H1 (cell line): ENCODE results near the gene SPTBN5. TPM values are rescaled to one million over a fixed set of nuclear protein-coding genes. Genes with fewer than 3 reads are reported as not detected.

Experiments
- CTCF ChIA-PET: fragments of 300-600 bp; sonication (Branson Sonifier 250); formaldehyde crosslinking; loops from one replicate; lab custom pipeline; 2021; ENCODE audit not compliant: partially characterized antibody; lab: Charles Lee
- POLR2A ChIA-PET: fragments of 300-600 bp; sonication (Branson Sonifier 250); formaldehyde crosslinking; loops from one replicate; lab custom pipeline; 2021; ENCODE audit warnings: inconsistent platforms; ENCODE audit not compliant: partially characterized antibody; lab: Charles Lee
- DNase-seq, 2 experiments: peaks; one replicate each; pipeline versions ENCODE4 v3.0.0 to v3.0.0-alpha.2; 2010 to 2022; ENCODE audit warnings: low spot score in 2 of 2, low read depth in 1 of 2, mixed read lengths in 1 of 2
- FAIRE-seq: peaks from 2 replicates; lab custom pipeline; 2011; peaks lifted over from hg19 to GRCh38; lab: Jason Lieb, UNC
- H2AFZ ChIP-seq: 2 replicates; pipeline ENCODE4 v1.8.1; 2012; ENCODE audit warnings: low read length, inconsistent platforms
- H2AK5ac ChIP-seq: 2 replicates; pipeline ENCODE4 v1.6.1; 2013; ENCODE audit warnings: low read depth, low read length
- H2BK120ac ChIP-seq: replicated peaks from 2 replicates; pipeline ENCODE3; 2013; ENCODE audit warnings: low read depth, low read length, inconsistent platforms
- H2BK12ac ChIP-seq: 2 replicates; pipeline ENCODE4 v1.6.1; 2013; ENCODE audit warnings: low read depth, low read length
- H2BK15ac ChIP-seq: 2 replicates; pipeline ENCODE4 v1.6.1; 2013; ENCODE audit warnings: low read length
- H2BK20ac ChIP-seq: 2 replicates; pipeline ENCODE4 v1.6.1; 2013; ENCODE audit warnings: low read length
- H2BK5ac ChIP-seq: 2 replicates; pipeline ENCODE4 v1.6.1; 2013; ENCODE audit warnings: low read depth, low read length
- H3K14ac ChIP-seq: 2 replicates; pipeline ENCODE4 v1.6.1; 2013; ENCODE audit warnings: inconsistent platforms; ENCODE audit not compliant: insufficient read length
- H3K18ac ChIP-seq: 2 replicates; pipeline ENCODE4 v1.6.1; 2013; ENCODE audit warnings: low read length; ENCODE audit errors: extremely low read depth
- H3K23ac ChIP-seq: 2 replicates; pipeline ENCODE4 v1.6.1; 2013; ENCODE audit warnings: inconsistent platforms; ENCODE audit not compliant: insufficient read length
- H3K23me2 ChIP-seq: 2 replicates; pipeline ENCODE4 v1.6.1; 2013; ENCODE audit warnings: low read depth, low read length
- H3K27ac ChIP-seq: 2 replicates; pipeline ENCODE4 v1.6.1; 2011; ENCODE audit warnings: low read depth, low read length, inconsistent platforms
- H3K27me3 ChIP-seq, 4 experiments: replicated peaks in 1 of 4; 1 replicate in 1 of 4; 2 replicates in 3 of 4; pipeline versions ENCODE4 v1.6.1 to v1.8.1; 2011 to 2013; ENCODE audit warnings: low read length in 3 of 4, mild to moderate bottlenecking in 3 of 4, inconsistent platforms in 2 of 4, mixed read lengths in 2 of 4, moderate library complexity in 1 of 4; ENCODE audit not compliant: control insufficient read depth in 3 of 4, insufficient read depth in 3 of 4; ENCODE audit errors: extremely low read depth in 1 of 4
- H3K36me3 ChIP-seq, 4 experiments: 2 replicates each; pipeline versions ENCODE4 v1.6.1 to v1.8.1; 2011 to 2013; ENCODE audit warnings: mild to moderate bottlenecking in 4 of 4, low read length in 3 of 4, moderate library complexity in 2 of 4, control low read depth in 1 of 4, inconsistent platforms in 1 of 4; ENCODE audit not compliant: insufficient read depth in 4 of 4, control insufficient read depth in 2 of 4
- H3K4ac ChIP-seq: replicated peaks from 2 replicates; pipeline ENCODE3; 2013; ENCODE audit warnings: low read length, low read depth, mixed read lengths, inconsistent platforms; ENCODE audit not compliant: insufficient read length
- H3K4me1 ChIP-seq, 4 experiments: replicated peaks in 1 of 4; 1 replicate in 1 of 4; 2 replicates in 3 of 4; pipeline versions ENCODE4 v1.6.1 to v1.8.1; 2011 to 2013; ENCODE audit warnings: low read length in 3 of 4, inconsistent platforms in 2 of 4, mixed read lengths in 1 of 4; ENCODE audit not compliant: insufficient read depth in 4 of 4, control insufficient read depth in 3 of 4
- H3K4me2 ChIP-seq, 2 experiments: 2 replicates each; pipeline versions ENCODE4 v1.6.1 to v1.8.1; 2011 to 2013; ENCODE audit warnings: low read depth in 2 of 2, low read length in 2 of 2, control low read depth in 1 of 2, inconsistent platforms in 1 of 2, mild to moderate bottlenecking in 1 of 2; ENCODE audit not compliant: insufficient read depth in 1 of 2
- H3K4me3 ChIP-seq, 4 experiments: fragments of 200-600, 300-600 bp in 1 of 4; sonication (generic), shearing (Covaris generic), sonication (Bioruptor Twin) in 1 of 4; 2 replicates each; pipeline versions ENCODE4 v1.5.1 to v1.8.1; 2011 to 2016; ENCODE audit warnings: low read length in 4 of 4, low read depth in 3 of 4, control low read depth in 2 of 4, inconsistent platforms in 2 of 4, mild to moderate bottlenecking in 2 of 4, mixed read lengths in 1 of 4, moderate library complexity in 1 of 4; ENCODE audit not compliant: insufficient read depth in 2 of 4; ENCODE audit errors: extremely low read depth in 1 of 4
- H3K56ac ChIP-seq: replicated peaks from 2 replicates; pipeline ENCODE3; 2013; ENCODE audit warnings: low read depth, mild to moderate bottlenecking, mixed read lengths, low read length, inconsistent platforms; ENCODE audit not compliant: insufficient read length
- H3K79me1 ChIP-seq: 2 replicates; pipeline ENCODE4 v1.6.1; 2013; ENCODE audit warnings: low read depth, low read length, control low read depth
- H3K79me2 ChIP-seq, 2 experiments: 2 replicates each; pipeline versions ENCODE4 v1.6.1 to v1.8.1; 2012 to 2013; ENCODE audit warnings: low read length in 2 of 2, mild to moderate bottlenecking in 2 of 2, inconsistent platforms in 1 of 2; ENCODE audit not compliant: insufficient read depth in 2 of 2, control insufficient read depth in 1 of 2
- H3K9ac ChIP-seq, 4 experiments: replicated peaks in 1 of 4; 1 replicate in 1 of 4; 2 replicates in 3 of 4; pipeline versions ENCODE4 v1.6.1 to v1.8.1; 2011 to 2013; ENCODE audit warnings: low read depth in 3 of 4, low read length in 3 of 4, control low read depth in 2 of 4, mild to moderate bottlenecking in 2 of 4, moderate library complexity in 2 of 4, inconsistent platforms in 1 of 4; ENCODE audit errors: extremely low read depth in 1 of 4
- H3K9me3 ChIP-seq, 2 experiments: 2 replicates each; pipeline versions ENCODE4 v1.6.1 to v1.8.1; 2012 to 2013; ENCODE audit warnings: mild to moderate bottlenecking in 2 of 2, moderate library complexity in 2 of 2, control low read depth in 1 of 2, inconsistent platforms in 1 of 2, low read depth in 1 of 2, low read length in 1 of 2, mixed read lengths in 1 of 2; ENCODE audit not compliant: insufficient read depth in 2 of 2
- H4K20me1 ChIP-seq, 2 experiments: replicated peaks in 1 of 2; 2 replicates each; pipeline versions ENCODE3 to v1.8.1; 2011 to 2013; ENCODE audit warnings: inconsistent platforms in 2 of 2, low read length in 2 of 2, mild to moderate bottlenecking in 1 of 2; ENCODE audit not compliant: insufficient read depth in 2 of 2, control insufficient read depth in 1 of 2
- H4K5ac ChIP-seq: 2 replicates; pipeline ENCODE4 v1.6.1; 2013; ENCODE audit warnings: low read length, low read depth, mixed read lengths, inconsistent platforms; ENCODE audit not compliant: insufficient read length
- H4K8ac ChIP-seq: 2 replicates; pipeline ENCODE4 v1.8.0; 2013; ENCODE audit warnings: mild to moderate bottlenecking, moderate library complexity, low read length, inconsistent platforms; ENCODE audit not compliant: insufficient read depth; ENCODE audit errors: extremely low read depth
- H4K91ac ChIP-seq: replicated peaks from 2 replicates; pipeline ENCODE3; 2013; ENCODE audit warnings: low read length, mixed read lengths, inconsistent platforms; ENCODE audit not compliant: insufficient read length
- ASH2L ChIP-seq: fragments of 200-600, 300-600 bp; sonication (generic); IDR thresholded peaks from one replicate; pipeline ENCODE4 v1.7.1; 2017; ENCODE audit warnings: low read length
- BRCA1 ChIP-seq: IDR thresholded peaks from 2 replicates; pipeline ENCODE4 v1.6.1; 2012; ENCODE audit warnings: low read depth, low read length, improper control_type of control experiment
- CBX8 ChIP-seq: fragments of 300-800, 300-1000 bp; sonication (generic); IDR thresholded peaks from 2 replicates; pipeline ENCODE4 v1.7.1; 2016; ENCODE audit warnings: low read depth, low read length, borderline replicate concordance
- CHD2 ChIP-seq: IDR thresholded peaks from 2 replicates; pipeline ENCODE4 v1.6.1; 2012; ENCODE audit warnings: low read length, improper control_type of control experiment
- GTF2F1 ChIP-seq: IDR thresholded peaks from 2 replicates; pipeline ENCODE4 v1.6.1; 2012; ENCODE audit warnings: low read depth, low read length, improper control_type of control experiment, borderline replicate concordance
- MAFK ChIP-seq: IDR thresholded peaks from 2 replicates; pipeline ENCODE4 v1.6.1; 2012; ENCODE audit warnings: low read depth, mild to moderate bottlenecking, improper control_type of control experiment, low read length
- NANOG ChIP-seq: IDR thresholded peaks from 2 replicates; pipeline ENCODE4 v1.6.1; 2011; ENCODE audit warnings: low read length, low read depth, mild to moderate bottlenecking, inconsistent platforms; ENCODE audit not compliant: insufficient read depth, poor library complexity, severe bottlenecking
- PHF8 ChIP-seq: fragments of 200-600 bp; sonication (generic); conservative IDR thresholded peaks from 2 replicates; pipeline ENCODE4 v1.7.1; 2012; ENCODE audit warnings: low read depth, mild to moderate bottlenecking, inconsistent platforms, low read length, moderate library complexity
- SAP30 ChIP-seq: fragments of 300-600 bp; sonication (generic); IDR thresholded peaks from 2 replicates; pipeline ENCODE4 v1.7.1; 2012; ENCODE audit warnings: low read length, moderate library complexity, mild to moderate bottlenecking, inconsistent platforms; ENCODE audit not compliant: insufficient read depth, insufficient replicate concordance
- SRF ChIP-seq: IDR thresholded peaks from 2 replicates; pipeline ENCODE4 v1.6.1; 2011; ENCODE audit warnings: mild to moderate bottlenecking, low read depth, low read length, moderate library complexity
- WGBS, 2 experiments: shearing (Covaris generic) in 1 of 2; methylation state at CpG; one replicate each; pipeline versions ENCODE4 v1.1.6 to v1.1.7; 2013 to 2015; ENCODE audit warnings: low lambda C conversion rate in 2 of 2, mixed read lengths in 2 of 2, inconsistent platforms in 1 of 2, low coverage in 1 of 2, missing lambda C conversion rate in 1 of 2; ENCODE audit not compliant: insufficient replicate concordance in 2 of 2, insufficient coverage in 1 of 2, insufficient read length in 1 of 2; ENCODE audit errors: extremely low coverage in 1 of 2, missing lambda C conversion rate in 1 of 2; 5-methylcytosine and 5-hydroxymethylcytosine counted together
- polyA plus RNA-seq, 7 experiments: library from polyadenylated mRNA; depleted of rRNA in 3 of 7; stranded (reverse) in 5 of 7; unstranded in 2 of 7; fragments of >200 nt in 5 of 7; fragments of 200-250 nt in 2 of 7; gene quantifications; 1 replicate in 5 of 7; 2 replicates in 1 of 7; 4 replicates in 1 of 7; pipeline versions ENCODE4 v1.2.1 to v1.2.3, GENCODE V29; 2011 to 2013; ENCODE audit warnings: missing spikeins in 2 of 7, mixed read lengths in 2 of 7
- total RNA-seq: library from RNA; stranded (reverse); fragmentation: NEBNext Ultra II Directional; extraction: Animal tissue kit (Norgen Biotek cat#: 25700); gene quantifications from 2 replicates; pipeline ENCODE4 v1.2.1, GENCODE V29; 2021
- TF ChIP-seq, protein P1 (sequence below): IDR thresholded peaks from 2 replicates; pipeline ENCODE4 v1.6.1; 2011; ENCODE audit warnings: low read length, improper control_type of control experiment

Gene SPTBN5
- total and polyA plus RNA-seq, 2 of the 8 experiments (the other 6 are each of a cell fraction or from before 2014, with no cell fraction given), result 0.32 to 0.84 TPM

DNA sequence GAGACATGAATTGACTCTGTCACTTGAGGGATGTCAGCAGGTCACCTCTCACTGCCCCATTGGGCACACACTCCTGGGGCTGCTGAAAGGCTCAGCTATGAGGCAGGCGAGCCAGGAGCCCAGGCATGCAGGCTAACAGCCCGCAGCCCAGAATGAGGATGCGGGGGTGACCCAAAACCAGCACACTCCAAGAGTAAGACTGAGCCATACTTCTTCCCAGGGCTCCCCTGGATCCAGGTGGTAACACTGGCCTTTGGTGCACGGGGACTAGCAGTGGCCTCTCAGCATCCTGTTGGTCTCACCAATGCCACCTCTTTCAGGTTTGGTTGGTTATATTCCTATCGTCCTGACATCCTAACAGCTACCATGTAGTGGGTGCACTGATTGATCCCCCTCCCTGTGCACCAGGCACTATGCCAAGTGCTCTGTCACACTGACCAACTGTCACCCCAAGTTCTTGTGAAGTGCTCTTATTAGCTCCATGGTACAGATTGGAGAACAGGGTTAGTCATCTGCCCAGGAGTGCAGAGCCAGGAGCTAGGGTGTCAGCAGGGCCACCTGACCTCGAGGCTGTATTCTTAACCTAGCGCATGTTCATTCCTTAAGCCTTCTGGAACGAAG is 24.8 kb upstream of the SPTBN5 start:
- Histone ChIP-seq H4K20me1 (peaks cover 3 to 5% of the 10 kb centered on the region in 2 experiments), H3K79me1 (peaks cover 4% of the 10 kb centered on the region; the same call in 1 of the 2 replicates), H3K4me1 (no peaks in the 10 kb centered on the region), H3K9me3 (no peaks in the 10 kb centered on the region), H3K4me2 (no peak overlapping the region), H3K4ac (no peak overlapping the region), H3K18ac (no peak overlapping the region), H3K27me3 (no peaks in the 10 kb centered on the region), H2BK5ac (no peak overlapping the region), H3K27ac (no peak overlapping the region), H3K56ac (no peak overlapping the region), H2BK20ac (no peak overlapping the region), H4K91ac (no peak overlapping the region), H2BK15ac (no peak overlapping the region), H2BK12ac (no peak overlapping the region), H3K9ac (no peak overlapping the region), H3K23ac (no peak overlapping the region), H3K79me2 (no peaks in the 10 kb centered on the region), H3K4me3 (no peak overlapping the region), H2BK120ac (no peak overlapping the region), H4K5ac (no peak overlapping the region), H2AK5ac (no peak overlapping the region), H3K36me3 (peaks cover 6 to 17% (median 10%) of the 10 kb centered on the region in 4 experiments; a peak in 6 of 8 replicates), H2AFZ (no peak overlapping the region), H3K14ac (no peak overlapping the region), H3K23me2 (no peaks in the 10 kb centered on the region), H4K8ac (no peak overlapping the region)
- ChIA-PET CTCF (interaction anchor here (0.5 to 1.4 kb wide), 5 partner anchors 14 to 475 kb away, joined by 3 to 5 read pairs (median 3); no protein-coding TSS in a partner anchor), POLR2A (interaction anchor here (1.1 kb wide), 1 partner anchor 12 kb away, joined by 3 read pairs; no protein-coding TSS in a partner anchor)
- WGBS, 2 experiments, result 88% methylated on average over 8 of the region's 8 CpGs; no CpG with 5 or more reads in 1 of the 2 experiments
- DNase-seq (no peak), FAIRE-seq (no peak)
- TF ChIP-seq CBX8 (no peak), PHF8 (no peak), SAP30 (no peak), SRF (no peak), ASH2L (no peak), NANOG (no peak), GTF2F1 (no peak), MAFK (no peak), CHD2 (no peak), BRCA1 (no peak)
- TF ChIP-seq, protein P1, sequence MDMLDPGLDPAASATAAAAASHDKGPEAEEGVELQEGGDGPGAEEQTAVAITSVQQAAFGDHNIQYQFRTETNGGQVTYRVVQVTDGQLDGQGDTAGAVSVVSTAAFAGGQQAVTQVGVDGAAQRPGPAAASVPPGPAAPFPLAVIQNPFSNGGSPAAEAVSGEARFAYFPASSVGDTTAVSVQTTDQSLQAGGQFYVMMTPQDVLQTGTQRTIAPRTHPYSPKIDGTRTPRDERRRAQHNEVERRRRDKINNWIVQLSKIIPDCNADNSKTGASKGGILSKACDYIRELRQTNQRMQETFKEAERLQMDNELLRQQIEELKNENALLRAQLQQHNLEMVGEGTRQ, result no peak
